ENCODE data around the gene CDIPT.
A peak's percentile ranks its signal among the peaks of the same experiment; 100 is the strongest.

Gene CDIPT

DNA sequence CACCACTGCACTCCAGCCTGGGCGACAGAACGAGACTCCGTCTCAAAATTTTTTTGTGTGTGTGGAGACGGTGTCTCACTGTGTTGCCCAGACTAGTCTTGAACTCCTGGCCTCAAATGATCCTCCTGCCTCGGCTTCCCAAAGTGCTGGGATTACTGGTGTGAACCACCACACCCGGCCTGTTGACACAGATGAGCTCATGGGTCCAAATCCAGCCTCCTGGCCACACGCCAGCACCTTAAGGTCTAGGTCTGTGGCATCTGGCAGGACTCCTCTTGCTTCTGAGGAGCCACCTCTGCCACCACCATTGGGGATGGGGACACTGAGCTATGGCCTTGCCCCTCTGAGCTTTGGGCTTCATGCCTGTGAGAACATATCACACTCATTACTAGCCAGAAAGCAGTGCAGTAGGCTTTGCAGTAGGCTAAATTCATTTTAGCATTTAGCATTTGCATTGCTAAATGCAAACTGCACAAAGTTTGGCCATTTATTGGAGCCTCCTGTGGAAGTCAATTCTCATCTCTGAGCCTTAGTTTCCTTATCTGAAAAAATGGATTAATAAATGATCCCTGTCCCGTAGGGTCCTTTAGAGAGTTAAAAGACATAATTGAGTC, 5.5 kb upstream of the CDIPT start:
- no peak overlapping the region for H3K27ac Mint-ChIP-seq
- no peak overlapping the region for H3K4me3 Mint-ChIP-seq
- no peaks in the 10 kb centered on the region for H3K4me1 Mint-ChIP-seq
- TF ChIP-seq, protein P1, sequence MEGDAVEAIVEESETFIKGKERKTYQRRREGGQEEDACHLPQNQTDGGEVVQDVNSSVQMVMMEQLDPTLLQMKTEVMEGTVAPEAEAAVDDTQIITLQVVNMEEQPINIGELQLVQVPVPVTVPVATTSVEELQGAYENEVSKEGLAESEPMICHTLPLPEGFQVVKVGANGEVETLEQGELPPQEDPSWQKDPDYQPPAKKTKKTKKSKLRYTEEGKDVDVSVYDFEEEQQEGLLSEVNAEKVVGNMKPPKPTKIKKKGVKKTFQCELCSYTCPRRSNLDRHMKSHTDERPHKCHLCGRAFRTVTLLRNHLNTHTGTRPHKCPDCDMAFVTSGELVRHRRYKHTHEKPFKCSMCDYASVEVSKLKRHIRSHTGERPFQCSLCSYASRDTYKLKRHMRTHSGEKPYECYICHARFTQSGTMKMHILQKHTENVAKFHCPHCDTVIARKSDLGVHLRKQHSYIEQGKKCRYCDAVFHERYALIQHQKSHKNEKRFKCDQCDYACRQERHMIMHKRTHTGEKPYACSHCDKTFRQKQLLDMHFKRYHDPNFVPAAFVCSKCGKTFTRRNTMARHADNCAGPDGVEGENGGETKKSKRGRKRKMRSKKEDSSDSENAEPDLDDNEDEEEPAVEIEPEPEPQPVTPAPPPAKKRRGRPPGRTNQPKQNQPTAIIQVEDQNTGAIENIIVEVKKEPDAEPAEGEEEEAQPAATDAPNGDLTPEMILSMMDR (IDR thresholded peaks at IDR 0.05; ENCODE audit: unreplicated experiment in 3 of 3), result no peak
- peaks cover 14% of the 10 kb centered on the region for H3K27me3 Mint-ChIP-seq (ENCODE audit: low read depth)
- H3K36me3 Mint-ChIP-seq (ENCODE audit: low read depth), result no peaks in the 10 kb centered on the region
- no peaks in the 10 kb centered on the region for H3K9me3 Mint-ChIP-seq

DNA sequence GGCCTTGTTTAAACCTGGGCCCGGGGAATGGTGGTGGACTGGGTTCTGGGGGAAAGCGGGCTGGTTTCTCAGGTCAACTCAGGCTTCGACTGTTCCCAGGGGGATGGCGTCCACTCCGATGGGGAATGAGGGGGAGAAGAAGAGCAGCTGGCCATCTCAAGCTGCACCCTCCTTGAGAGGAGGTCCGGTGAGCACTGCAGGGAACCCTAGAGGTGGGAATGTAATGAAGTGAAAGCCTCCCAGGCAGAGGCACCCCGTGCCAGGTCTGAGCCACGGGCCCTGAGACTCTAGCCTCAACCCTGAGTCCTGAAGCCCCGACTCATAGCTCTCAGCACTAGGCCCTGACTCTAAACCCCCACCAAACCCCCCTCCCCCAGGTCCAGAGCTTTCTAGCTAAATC, 1.2 kb upstream of the CDIPT start:
- TF ChIP-seq, protein P1 (IDR thresholded peaks at IDR 0.05; ENCODE audit: unreplicated experiment in 3 of 3), result no peak
- no peak overlapping the region for H3K4me3 Mint-ChIP-seq
- no peaks in the 10 kb centered on the region for H3K9me3 Mint-ChIP-seq
- H3K27me3 Mint-ChIP-seq (ENCODE audit: low read depth), result peaks cover 6% of the 10 kb centered on the region
- H3K4me1 Mint-ChIP-seq, result no peaks in the 10 kb centered on the region
- no peak overlapping the region for H3K27ac Mint-ChIP-seq
- peaks cover 15% of the 10 kb centered on the region for H3K36me3 Mint-ChIP-seq (ENCODE audit: low read depth)

DNA sequence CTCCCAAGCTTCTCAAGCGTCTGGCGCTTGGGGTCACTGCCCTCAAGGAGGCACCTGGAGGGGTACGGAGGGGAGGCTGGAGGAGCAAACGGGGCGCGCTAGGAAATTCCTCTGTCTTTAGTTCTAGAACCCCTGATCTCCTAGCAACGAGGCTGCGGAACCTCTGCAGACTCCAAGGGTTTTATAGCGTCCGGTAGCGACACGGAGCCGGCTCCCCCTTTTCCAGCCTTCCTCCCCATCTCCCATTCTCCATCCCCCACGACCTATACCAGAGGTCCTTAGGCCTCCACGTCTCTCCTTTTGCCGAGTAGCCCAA, 601 bp upstream of the CDIPT start:
- Mint-ChIP-seq H3K4me3 (peak overlapping the region; percentile 99 to 100 (median 99)), H3K36me3 (ENCODE audit: low read depth) (peaks cover 19% of the 10 kb centered on the region), H3K27ac (peak overlapping the region; percentile 100), H3K27me3 (ENCODE audit: low read depth) (peaks cover 3% of the 10 kb centered on the region), H3K4me1 (no peaks in the 10 kb centered on the region), H3K9me3 (no peaks in the 10 kb centered on the region)
- TF ChIP-seq, protein P1 (IDR thresholded peaks at IDR 0.05; ENCODE audit: unreplicated experiment in 3 of 3), result no peak

DNA sequence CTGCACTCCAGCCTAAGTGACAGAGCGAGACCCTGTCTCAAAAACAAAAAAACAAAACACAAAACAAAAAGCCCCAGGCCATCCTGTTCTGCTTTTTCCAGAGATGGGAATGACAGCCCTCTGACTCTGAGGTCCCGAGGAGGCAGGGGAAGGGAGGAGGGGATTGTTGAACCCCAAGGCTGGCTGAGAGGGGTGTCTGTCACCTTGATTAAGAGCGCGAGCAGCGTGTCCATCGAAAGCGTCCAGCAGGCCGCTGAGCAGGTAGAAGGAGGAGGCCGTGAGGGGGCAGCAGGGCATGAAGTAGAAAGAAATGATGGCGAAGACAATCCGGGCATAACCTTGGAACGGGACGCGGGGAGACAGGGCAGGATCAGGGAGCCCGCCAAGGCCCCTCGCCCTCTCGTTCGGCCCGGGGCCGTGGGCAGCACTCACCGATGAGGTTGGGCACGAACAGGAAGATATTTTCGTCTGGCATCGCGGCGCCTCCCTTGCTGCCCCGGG, 593 bp downstream of the CDIPT start:
- Mint-ChIP-seq H3K27me3 (ENCODE audit: low read depth) (no peaks in the 10 kb centered on the region), H3K9me3 (no peaks in the 10 kb centered on the region), H3K4me1 (no peaks in the 10 kb centered on the region), H3K36me3 (ENCODE audit: low read depth) (peaks cover 24% of the 10 kb centered on the region), H3K27ac (peak overlapping the region; percentile 98 to 100 (median 99)), H3K4me3 (peak overlapping the region; percentile 99 to 100 (median 99))
- TF ChIP-seq, protein P1 (IDR thresholded peaks at IDR 0.05; ENCODE audit: unreplicated experiment in 3 of 3), result no peak

DNA sequence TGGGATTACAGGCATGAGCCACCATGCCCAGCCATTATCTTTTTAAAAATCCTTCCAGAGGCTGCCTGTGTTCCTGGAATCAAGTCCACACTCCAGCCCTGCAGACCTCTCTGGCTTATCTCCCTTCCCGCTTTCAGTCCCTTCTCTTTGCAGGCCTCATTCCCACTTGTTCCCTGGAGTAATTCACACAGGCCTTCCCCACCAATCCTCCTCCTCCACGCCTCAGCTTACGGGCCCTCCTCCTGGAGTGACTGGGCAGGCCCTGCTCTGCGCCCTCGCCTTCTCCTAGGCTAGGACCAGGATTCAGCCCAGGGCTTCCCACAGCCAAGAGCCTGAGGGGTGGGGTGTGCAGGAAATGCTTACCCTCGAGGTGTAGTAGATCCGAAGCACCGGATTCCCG, 2.8 kb downstream of the CDIPT start:
- TF ChIP-seq, protein P1 (IDR thresholded peaks at IDR 0.05; ENCODE audit: unreplicated experiment in 3 of 3), result no peak
- peaks cover 29% of the 10 kb centered on the region for H3K36me3 Mint-ChIP-seq (ENCODE audit: low read depth)
- no peaks in the 10 kb centered on the region for H3K27me3 Mint-ChIP-seq (ENCODE audit: low read depth)
- H3K27ac Mint-ChIP-seq, result peak overlapping the region in 1 of 3 experiments; percentile 54
- H3K4me1 Mint-ChIP-seq, result no peaks in the 10 kb centered on the region
- peak overlapping the region; percentile 81 to 100 (median 99) for H3K4me3 Mint-ChIP-seq
- H3K9me3 Mint-ChIP-seq, result no peaks in the 10 kb centered on the region

DNA sequence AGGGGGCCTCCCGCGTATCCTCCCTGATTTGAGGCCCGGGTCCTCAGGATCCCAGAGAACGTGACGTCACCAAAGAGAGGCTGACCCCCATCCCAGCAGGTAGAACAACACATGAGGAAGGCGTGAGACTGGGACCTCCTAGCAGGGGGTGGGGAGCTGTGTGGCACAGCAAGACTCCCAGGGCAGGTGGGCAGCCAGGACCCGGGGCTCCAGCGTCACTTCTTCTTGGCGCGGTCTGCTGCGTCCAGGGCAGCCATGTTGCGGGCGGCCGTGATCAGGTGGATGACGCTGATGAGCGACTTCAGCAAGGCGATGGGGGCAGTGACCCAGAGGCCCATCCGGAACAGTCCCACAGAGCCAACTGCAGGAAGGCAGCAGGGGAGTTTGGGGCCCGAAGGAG, 4.1 kb downstream of the CDIPT start:
- H3K27ac Mint-ChIP-seq, result no peak overlapping the region
- H3K4me3 Mint-ChIP-seq, result no peak overlapping the region
- H3K27me3 Mint-ChIP-seq (ENCODE audit: low read depth), result no peaks in the 10 kb centered on the region
- no peaks in the 10 kb centered on the region for H3K9me3 Mint-ChIP-seq
- TF ChIP-seq, protein P1 (IDR thresholded peaks at IDR 0.05; ENCODE audit: unreplicated experiment in 3 of 3), result no peak
- no peaks in the 10 kb centered on the region for H3K4me1 Mint-ChIP-seq
- peaks cover 29% of the 10 kb centered on the region for H3K36me3 Mint-ChIP-seq (ENCODE audit: low read depth)
